ENCODE measurements around the gene DCAF8L2.

- TF ChIP-seq ERF (CRISPR knock-in tag; IDR thresholded peaks at IDR 0.05) = no peak
- TF ChIP-seq CTCF (IDR thresholded peaks at IDR 0.05 in 2 of 3, conservative IDR thresholded peaks at IDR 0.05 in 1 of 3; ENCODE audit: insufficient read depth in 2 of 3, low read depth in 1 of 3, low read length in 3 of 3) = no peak
- no peak for TF ChIP-seq EZH2 (IDR thresholded peaks at IDR 0.05; ENCODE audit: borderline replicate concordance, low read depth, low read length)
- no peak for TF ChIP-seq FOSL1 (tag; conservative IDR thresholded peaks at IDR 0.05)
Measured at GRCh38 chrX:27680726-27681125, 90.6 kb downstream of the DCAF8L2 start.

All from K562 (cell line).